NT2/D1 (cell line): Measurements from ENCODE around the gene ZBTB45.

ENCODE experiments used
- SUZ12 ChIP-seq: IDR thresholded peaks from 2 replicates; pipeline ENCODE4 v1.6.1; 2011; ENCODE audit not compliant: insufficient read length, insufficient read depth; ENCODE audit errors: extremely low read depth
- YY1 ChIP-seq: IDR thresholded peaks from 2 replicates; pipeline ENCODE4 v1.6.1; 2011; ENCODE audit not compliant: insufficient read length, insufficient read depth

GRCh38 chr19:58566989-58567388 lies 47.4 kb upstream of the ZBTB45 start:
- no peak for TF ChIP-seq SUZ12
- TF ChIP-seq YY1: no peak
